CD4-positive, alpha-beta T cell (primary cell): Measurements from ENCODE around the gene VASN. TPM values are rescaled to one million over a fixed set of nuclear protein-coding genes. Genes with fewer than 3 reads are reported as not detected.
A peak's percentile ranks its signal among the peaks of the same experiment; 100 is the strongest.
"Not testable (repeated sequence)": the region's sequence is repeated elsewhere in the genome, so short reads cannot be mapped to it uniquely, and the experiment has no call there.

Experiments
- ATAC-seq: fragments of 200-7000 bp; cut with Tn5 transposase; one replicate; pipeline ENCODE4 v1.10.0; 2022; ENCODE audit warnings: mild to moderate bottlenecking; ENCODE audit not compliant: poor library complexity
- CTCF ChIA-PET: fragments of 350-600 bp; sonication (Branson Sonifier 250); formaldehyde crosslinking; loops from one replicate; lab custom pipeline; 2021; ENCODE audit warnings: antibody characterized with exemption, inconsistent platforms; lab: Charles Lee
- POLR2A ChIA-PET: fragments of 350-600 bp; sonication (Branson Sonifier 250); formaldehyde crosslinking; loops from one replicate; lab custom pipeline; 2021; ENCODE audit warnings: antibody characterized with exemption, inconsistent platforms; lab: Charles Lee
- DNase-seq, 14 experiments: peaks; one replicate each; pipeline ENCODE4 v3.0.0-alpha.2; 2013 to 2020; ENCODE audit warnings: mixed read lengths in 2 of 14
- H3K27ac ChIP-seq, 2 donors: one replicate each; pipeline versions ENCODE4 v1.5.1 to v1.7.0; 2013; ENCODE audit warnings: low read length in 2 of 2, low read depth in 1 of 2, mild to moderate bottlenecking in 1 of 2
- H3K27me3 ChIP-seq, 2 experiments: 1 replicate in 1 of 2; 2 replicates in 1 of 2; pipeline versions ENCODE4 v1.6.1 to v1.7.0; 2013; ENCODE audit warnings: low read length in 2 of 2, control low read depth in 1 of 2, mild to moderate bottlenecking in 1 of 2, moderate library complexity in 1 of 2; ENCODE audit not compliant: insufficient read depth in 2 of 2, control insufficient read depth in 1 of 2
- H3K36me3 ChIP-seq: one replicate; pipeline ENCODE4 v1.6.1; 2013; ENCODE audit warnings: low read length, control low read depth; ENCODE audit not compliant: insufficient read depth
- H3K4me1 ChIP-seq: one replicate; pipeline ENCODE4 v1.6.1; 2013; ENCODE audit warnings: low read length, control low read depth; ENCODE audit not compliant: insufficient read depth
- H3K4me3 ChIP-seq: one replicate; pipeline ENCODE4 v1.5.1; 2013; ENCODE audit warnings: mild to moderate bottlenecking, low read length, moderate library complexity
- H3K9me3 ChIP-seq, 2 experiments: 1 replicate in 1 of 2; 2 replicates in 1 of 2; pipeline versions ENCODE4 v1.6.1 to v1.7.0; 2013; ENCODE audit warnings: low read length in 2 of 2, mild to moderate bottlenecking in 2 of 2, control low read depth in 1 of 2, moderate library complexity in 1 of 2; ENCODE audit not compliant: control insufficient read depth in 1 of 2, insufficient read depth in 1 of 2
- H3K27ac Mint-ChIP-seq: one replicate; pipeline ENCODE4 v1.8.0; 2020; ENCODE audit warnings: mixed read lengths
- H3K27me3 Mint-ChIP-seq: one replicate; pipeline ENCODE4 v1.8.0; 2021; ENCODE audit warnings: mixed read lengths
- H3K36me3 Mint-ChIP-seq: one replicate; pipeline ENCODE4 v1.8.0; 2021; ENCODE audit warnings: low read depth, mixed read lengths
- H3K4me1 Mint-ChIP-seq: one replicate; pipeline ENCODE4 v1.8.0; 2021; ENCODE audit warnings: low read depth, mixed read lengths
- H3K4me3 Mint-ChIP-seq: one replicate; pipeline ENCODE4 v1.8.0; 2020; ENCODE audit warnings: mild to moderate bottlenecking, mixed read lengths
- H3K9me3 Mint-ChIP-seq: one replicate; pipeline ENCODE4 v1.8.0; 2020; ENCODE audit warnings: mixed read lengths
- CTCF ChIP-seq: fragments of 200-600 bp; IDR thresholded peaks from one replicate; pipeline ENCODE4 v1.8.0; 2022; ENCODE audit warnings: antibody characterized with exemption, mild to moderate bottlenecking
- intact Hi-C, 2 experiments: fragments of 100-400 bp; cut with DNase I in 1 of 2; cut with micrococcal nuclease in 1 of 2; formaldehyde crosslinking; loops; one replicate each; pipeline versions ENCODE4 v1.15.1 to v1.9.0; 2023 to 2025; cut with DNase I, micrococcal nuclease
- total RNA-seq, 174 experiments: library from RNA in 2 of 174; stranded (reverse) in 2 of 174; gene quantifications; one replicate each; pipeline ENCODE4 v1.2.3 and lab custom pipeline; 2021 to 2026

Gene VASN
- total RNA-seq, 2 experiments from 2014 or later = 0.70 to 0.77 TPM

- Mint-ChIP-seq H3K4me1 (peaks cover 13% of the 10 kb centered on the region), H3K9me3 (no peaks in the 10 kb centered on the region), H3K4me3 (no peak overlapping the region), H3K27me3 (no peaks in the 10 kb centered on the region), H3K27ac (no peak overlapping the region), H3K36me3 (peaks cover 16% of the 10 kb centered on the region)
- no peaks in the 10 kb centered on the region for H3K27me3 ChIP-seq
- H3K36me3 ChIP-seq = peaks cover 43% of the 10 kb centered on the region
- no peak for TF ChIP-seq CTCF
- ChIA-PET CTCF (no interaction called here), POLR2A (interaction anchor here (1.2 kb wide), 1 partner anchor 348 kb away, joined by 3 read pairs; no protein-coding TSS in a partner anchor)
- DNase-seq (no peak), ATAC-seq (no peak)
- no peak overlapping the region for H3K4me3 ChIP-seq
- no peak overlapping the region for H3K27ac ChIP-seq
- intact Hi-C loops = no loop called here
- H3K4me1 ChIP-seq = peaks cover 36% of the 10 kb centered on the region
- no peaks in the 10 kb centered on the region for H3K9me3 ChIP-seq
These were observed 28.5 kb upstream of the VASN start for GRCh38 chr16:4342866-4343744.

- peak overlapping the region in 1 of 2 donors; percentile 21 for H3K27ac ChIP-seq
- CTCF ChIA-PET = interaction anchor here (0.7 kb wide), 1 partner anchor 326 kb away, joined by 3 read pairs; no protein-coding TSS in a partner anchor
- POLR2A ChIA-PET = not testable (repeated sequence)
These were observed 27.2 kb upstream of the VASN start for GRCh38 chr16:4344300-4344982.

GRCh38 chr16:4344983-4345835 is 26.4 kb upstream of the VASN start:
- Mint-ChIP-seq H3K36me3 (peaks cover 15% of the 10 kb centered on the region), H3K4me3 (no peak overlapping the region), H3K27me3 (no peaks in the 10 kb centered on the region), H3K9me3 (no peaks in the 10 kb centered on the region), H3K27ac (peak overlapping the region; percentile 61), H3K4me1 (peaks cover 18% of the 10 kb centered on the region)
- TF ChIP-seq CTCF = no peak
- ChIA-PET POLR2A (no interaction called here), CTCF (interaction anchor here (0.7 kb wide), 1 partner anchor 325 kb away, joined by 3 read pairs; no protein-coding TSS in a partner anchor)
- Histone ChIP-seq H3K27me3 (no peaks in the 10 kb centered on the region), H3K36me3 (peaks cover 31% of the 10 kb centered on the region), H3K9me3 (no peaks in the 10 kb centered on the region), H3K27ac (no peak overlapping the region), H3K4me3 (no peak overlapping the region), H3K4me1 (peaks cover 47% of the 10 kb centered on the region)
- intact Hi-C loops = no loop called here
- ATAC-seq (no peak), DNase-seq (no peak)

More at GRCh38 chr16:4344300-4344982, 27.2 kb upstream of the VASN start:
- H3K36me3 Mint-ChIP-seq = peaks cover 17% of the 10 kb centered on the region
- Histone ChIP-seq H3K4me1 (peaks cover 42% of the 10 kb centered on the region), H3K36me3 (peaks cover 39% of the 10 kb centered on the region)
- peak overlapping the region; percentile 52 for H3K27ac Mint-ChIP-seq
- H3K9me3 Mint-ChIP-seq, H3K27me3 ChIP-seq, intact Hi-C loops, H3K4me3 ChIP-seq, DNase-seq, ATAC-seq, H3K27me3 Mint-ChIP-seq, H3K4me3 Mint-ChIP-seq, H3K9me3 ChIP-seq: not testable (repeated sequence)
- H3K4me1 Mint-ChIP-seq = peaks cover 18% of the 10 kb centered on the region
